Measurements from ENCODE around the gene KRT76.
"Not testable (repeated sequence)": the region's sequence is repeated elsewhere in the genome, so short reads cannot be mapped to it uniquely, and the experiment has no call there.

Gene KRT76

DNA sequence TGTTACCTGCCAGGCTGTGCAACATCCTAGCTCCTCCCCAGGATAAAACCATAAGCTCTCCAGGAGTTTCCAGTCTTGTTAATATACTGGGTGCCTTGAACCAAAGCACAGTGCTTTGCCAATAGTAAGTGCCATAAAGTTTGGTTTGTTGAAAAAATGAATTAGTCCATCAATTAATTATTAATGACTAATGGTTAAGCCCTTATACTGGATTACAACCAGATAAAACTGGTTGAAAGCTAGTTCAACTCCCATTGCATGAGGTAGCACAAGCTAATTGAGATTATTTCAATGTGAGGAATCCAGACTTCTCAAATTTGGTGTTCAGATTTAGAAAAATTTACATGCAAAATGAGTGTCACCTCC, 20.4 kb upstream of the KRT76 start:
- DNase-seq (ENCODE audit: low read depth in 1 of 2, low spot score in 1 of 2) = no peak

DNA sequence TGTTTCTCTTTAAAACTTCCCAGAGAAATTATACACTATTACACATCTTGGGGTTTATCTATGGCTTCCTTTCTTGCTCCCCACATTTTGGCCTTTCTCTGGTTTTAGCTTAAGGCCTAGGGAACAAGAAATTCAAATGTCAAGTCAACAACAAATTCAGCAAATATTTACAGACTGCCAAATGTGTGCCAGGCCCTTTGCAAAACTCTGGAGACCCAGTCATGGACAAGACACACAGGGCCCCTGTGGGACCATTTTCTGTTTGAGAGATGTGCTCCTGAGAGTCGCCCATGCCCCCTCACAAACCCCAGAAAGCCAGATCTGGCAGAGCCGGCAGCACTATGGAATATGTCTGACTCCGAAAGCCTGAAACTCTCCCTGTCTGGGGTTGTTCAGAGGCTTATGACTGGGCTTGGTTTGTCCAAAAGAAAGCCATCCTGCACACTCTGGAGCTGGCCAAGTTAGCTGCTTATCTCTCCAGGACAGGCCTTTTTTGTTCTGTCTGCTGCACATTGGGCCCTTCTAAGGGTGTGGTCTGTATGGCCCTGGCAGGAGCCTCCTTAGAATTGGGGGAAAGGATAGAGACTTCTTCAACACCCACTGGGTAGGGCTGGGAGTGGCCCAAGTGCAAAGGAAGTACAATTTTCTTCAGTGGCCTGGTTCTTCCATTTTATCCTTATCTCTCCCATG, 19.8 kb upstream of the KRT76 start:
- no peak for DNase-seq (ENCODE audit: low read depth in 1 of 2, low spot score in 1 of 2)

DNA sequence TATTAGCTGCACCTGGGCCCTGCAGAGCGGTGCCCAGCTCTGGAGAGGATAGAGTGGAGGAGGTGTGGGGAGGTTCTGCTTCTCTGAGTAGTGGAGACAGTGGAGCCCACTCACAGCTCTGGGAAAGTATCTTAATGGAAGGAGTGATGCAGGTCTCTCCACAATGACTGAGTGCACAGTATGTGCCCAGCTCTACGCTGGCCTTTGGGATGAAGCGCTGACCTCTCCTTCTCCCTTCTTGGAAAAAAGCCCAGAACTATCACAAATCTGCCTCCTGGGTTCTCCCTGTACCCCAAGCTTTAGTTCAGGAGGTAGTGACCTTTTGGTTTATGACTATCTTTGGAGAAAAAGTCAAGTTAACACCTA, 19.3 kb upstream of the KRT76 start:
- no peak for DNase-seq (ENCODE audit: low read depth in 1 of 2, low spot score in 1 of 2)

DNA sequence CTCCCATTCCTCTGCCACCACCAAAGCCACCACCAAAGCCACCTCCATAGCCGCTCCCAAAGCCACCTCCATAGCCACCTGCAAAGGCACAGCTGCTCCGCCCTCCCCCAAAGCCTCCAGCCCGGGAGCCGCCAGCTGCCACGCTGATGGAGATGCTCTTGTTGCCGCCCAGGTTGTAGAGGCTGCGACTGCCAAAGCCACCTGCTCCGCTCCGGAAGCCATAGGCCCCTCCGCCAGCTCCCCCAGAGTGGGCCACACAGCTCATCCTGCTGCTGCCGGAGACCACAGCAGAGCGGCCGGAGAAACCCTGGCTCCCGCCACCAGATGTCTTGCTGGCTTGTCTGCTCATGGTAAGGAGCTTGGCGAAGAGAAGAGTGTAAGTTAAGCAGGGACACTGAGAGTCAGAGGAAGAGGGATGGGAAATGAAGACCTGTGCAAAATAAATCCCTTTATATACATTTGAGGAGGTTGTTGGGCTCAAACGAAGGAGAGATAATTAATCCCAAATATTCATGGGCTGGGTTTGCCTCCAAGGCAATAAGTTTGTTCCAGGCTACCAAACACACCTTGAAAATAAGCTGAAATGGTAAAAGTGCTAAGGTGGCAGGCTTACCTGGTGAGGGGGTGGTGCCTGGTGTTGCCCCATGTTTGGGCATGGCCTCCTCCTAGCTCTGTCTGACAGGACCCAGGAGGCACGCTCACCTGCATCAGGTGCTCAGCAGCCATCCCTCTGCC, 18.7 kb upstream of the KRT76 start, which contains the start of gene KRT3:
Gene KRT3 (minus strand): TSS at position 424 of the 735 bp plus-strand sequence. CDS start 75 bp downstream, at position 349.
- no peak for DNase-seq (ENCODE audit: low read depth in 1 of 2, low spot score in 1 of 2)

DNA sequence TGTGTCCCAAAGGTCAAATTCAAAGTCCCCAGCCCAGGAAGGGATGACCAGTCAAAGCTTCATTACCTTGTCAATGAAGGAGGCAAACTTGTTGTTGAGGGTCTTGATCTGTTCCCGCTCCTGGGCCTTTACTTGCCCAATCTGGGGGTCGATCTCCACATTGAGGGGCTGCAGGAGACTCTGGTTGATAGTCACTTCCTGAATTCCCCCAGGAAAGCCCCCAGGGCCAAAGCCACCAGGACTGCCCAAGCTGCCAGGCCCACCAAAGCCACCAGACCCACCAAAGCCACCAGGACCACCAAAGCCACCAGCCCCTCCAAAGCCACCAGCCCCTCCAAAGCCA, 18.2 kb upstream of the KRT76 start:
- not testable (repeated sequence) for DNase-seq (ENCODE audit: low read depth in 1 of 2, low spot score in 1 of 2)

DNA sequence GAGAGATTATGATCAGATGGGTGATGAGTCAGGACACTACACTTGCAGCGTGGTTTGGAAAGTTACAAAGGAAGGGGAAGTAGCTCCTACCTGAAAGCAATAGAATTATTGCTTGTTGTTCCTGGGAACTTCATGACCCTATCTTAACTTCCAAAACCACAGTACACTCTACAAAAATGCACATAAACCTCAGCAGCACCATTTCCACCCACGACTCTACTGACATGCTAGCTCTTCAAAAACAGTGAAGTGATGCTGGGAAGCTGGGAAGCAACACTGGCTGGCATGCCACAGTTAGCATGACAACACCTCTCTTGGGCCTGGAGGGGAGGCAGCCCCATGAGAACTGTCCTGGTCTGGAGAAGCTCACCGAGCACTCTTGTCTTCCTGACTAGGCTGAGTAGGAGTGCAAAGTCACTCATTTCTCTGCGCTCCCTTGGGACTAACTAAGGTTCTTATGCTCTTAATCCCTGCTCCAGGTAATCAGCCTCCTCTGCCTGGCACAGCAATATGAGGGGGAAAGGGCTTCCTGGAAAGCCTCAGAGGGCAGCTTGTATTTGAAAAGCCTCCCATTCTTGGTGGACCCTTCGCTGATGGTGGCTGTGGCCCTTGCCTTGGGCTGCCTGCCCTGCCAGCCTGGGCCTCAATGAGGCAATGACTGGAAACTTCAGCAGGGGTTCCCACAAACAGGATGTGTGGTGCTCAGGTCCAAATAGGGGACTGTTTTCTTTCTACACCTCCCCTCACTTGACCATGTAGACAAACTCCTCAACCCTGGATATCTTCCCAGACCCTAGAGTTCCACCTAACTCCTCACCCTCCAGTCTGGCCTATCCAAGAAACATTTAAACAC, 17.6 kb upstream of the KRT76 start:
- DNase-seq (ENCODE audit: low read depth in 1 of 2, low spot score in 1 of 2) = no peak

DNA sequence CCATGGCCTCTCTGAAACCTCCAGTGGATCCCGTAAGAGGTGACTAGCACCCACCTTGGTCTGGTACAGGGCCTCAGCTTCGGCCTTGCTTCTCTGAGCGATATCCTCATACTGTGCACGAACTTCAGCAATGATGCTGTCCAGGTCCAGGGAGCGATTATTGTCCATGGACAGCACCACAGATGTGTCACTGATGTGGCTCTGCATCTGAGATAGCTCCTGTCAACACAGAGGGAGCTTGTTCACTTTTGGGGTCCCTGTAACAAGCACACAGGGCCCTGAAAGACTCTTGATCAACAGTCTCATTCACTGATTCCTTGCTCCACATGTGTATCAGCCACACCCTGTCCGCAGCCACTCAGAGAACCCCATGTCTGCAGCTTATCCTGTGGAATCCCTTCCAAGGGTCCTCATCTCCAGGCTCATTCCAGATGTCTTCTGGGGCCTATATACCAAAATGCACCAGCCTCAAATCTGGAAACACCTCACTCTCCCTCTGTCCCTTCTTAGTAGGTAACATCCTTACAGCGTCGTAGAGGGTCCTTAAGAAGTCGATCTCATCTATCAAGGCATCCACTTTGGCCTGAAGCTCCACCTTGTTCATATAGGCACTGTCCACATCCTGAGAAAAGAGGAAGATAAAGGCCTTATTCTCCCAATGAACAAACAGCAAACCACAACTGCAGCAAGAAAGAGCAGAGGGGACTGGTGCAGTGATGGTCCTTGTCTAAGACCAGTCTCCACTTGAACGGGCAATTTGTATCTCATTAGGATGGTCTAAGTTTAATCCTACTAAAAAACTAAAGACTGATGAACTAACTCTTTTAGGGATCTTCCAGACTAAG, 15.3 kb upstream of the KRT76 start:
- no peak for DNase-seq (ENCODE audit: low read depth in 1 of 2, low spot score in 1 of 2)

DNA sequence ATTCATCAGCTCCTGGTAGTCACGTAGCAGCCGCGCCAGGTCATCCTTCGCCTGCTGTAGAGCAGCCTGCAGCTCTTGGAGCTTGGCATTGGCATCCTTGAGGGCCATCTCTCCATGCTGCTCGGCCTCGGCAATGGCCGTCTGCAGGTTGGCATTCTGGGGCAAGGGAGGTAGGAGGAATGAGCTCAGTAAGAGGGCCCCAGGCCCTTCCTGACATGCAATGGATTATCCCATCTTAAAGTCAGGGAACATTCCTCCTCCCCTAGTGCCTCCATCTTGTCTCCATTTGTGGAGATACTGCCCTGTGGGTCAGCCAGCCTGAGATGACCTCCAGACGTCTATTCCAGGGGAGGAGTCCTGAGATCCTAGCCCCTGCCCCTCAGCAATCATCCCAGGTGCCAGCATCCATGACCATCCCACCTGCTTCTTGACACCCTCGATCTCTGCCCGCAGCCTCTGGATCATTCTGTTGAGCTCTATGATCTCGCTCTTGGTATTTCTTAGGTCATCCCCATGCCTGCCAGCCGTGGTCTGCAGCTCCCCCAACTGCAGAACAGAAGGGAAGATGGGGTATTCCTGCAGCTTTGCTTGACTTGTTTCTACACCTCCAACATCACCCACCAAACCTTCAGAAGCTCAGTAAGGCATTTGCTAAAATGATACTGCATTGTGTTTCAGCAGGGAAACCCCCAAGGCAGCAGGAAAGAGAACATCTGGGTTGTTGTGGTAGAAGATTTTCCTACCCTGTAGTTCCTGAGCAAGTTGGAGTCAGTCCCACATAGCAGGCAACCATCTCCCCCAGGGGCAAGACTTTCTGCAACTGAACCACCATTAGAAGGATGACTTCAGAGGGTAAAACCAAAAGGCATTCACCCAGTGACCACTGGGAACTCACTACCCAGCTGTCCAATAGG, 14.4 kb upstream of the KRT76 start:
- DNase-seq (ENCODE audit: low read depth in 1 of 2, low spot score in 1 of 2) = no peak

DNA sequence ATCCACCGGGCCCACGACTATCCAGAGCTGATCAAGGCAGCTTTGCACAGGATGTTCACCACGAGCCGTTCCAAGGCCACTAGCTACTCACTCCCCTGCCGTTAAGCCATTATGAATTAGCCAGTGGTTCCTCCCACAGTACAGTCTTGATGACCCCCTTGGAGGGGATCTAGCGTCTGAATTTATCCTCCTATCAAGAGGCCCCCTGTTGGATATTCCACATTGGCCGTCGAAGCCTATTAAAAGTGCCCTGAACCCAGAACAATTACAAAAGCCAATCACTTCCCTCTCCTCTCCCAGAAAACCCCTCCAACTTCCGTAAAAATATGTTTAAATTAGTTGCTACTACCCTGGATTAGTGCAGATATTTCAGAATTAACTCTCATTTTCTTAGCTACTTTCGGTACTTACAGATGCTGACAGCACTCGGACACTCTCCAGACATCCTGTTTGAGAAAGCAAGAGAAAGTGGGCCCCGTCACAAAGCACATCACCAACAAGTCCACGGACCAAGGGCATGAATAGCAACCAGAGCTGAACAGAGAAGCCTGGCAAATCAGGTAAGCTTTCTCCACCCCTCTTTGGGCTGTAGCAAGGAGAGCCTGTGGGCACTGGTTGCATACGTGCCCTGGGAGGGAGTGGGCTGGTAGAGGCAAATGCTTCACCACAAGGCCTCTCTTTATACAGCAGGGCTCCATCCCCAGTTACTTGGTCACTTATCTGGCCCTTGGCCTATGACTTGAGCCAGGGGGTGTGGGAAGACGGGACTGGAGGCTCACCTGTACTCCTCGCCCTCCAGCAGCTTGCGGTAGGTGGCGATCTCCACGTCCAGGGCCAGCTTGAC, 13.5 kb upstream of the KRT76 start:
- no peak for DNase-seq (ENCODE audit: low read depth in 1 of 2, low spot score in 1 of 2)

DNA sequence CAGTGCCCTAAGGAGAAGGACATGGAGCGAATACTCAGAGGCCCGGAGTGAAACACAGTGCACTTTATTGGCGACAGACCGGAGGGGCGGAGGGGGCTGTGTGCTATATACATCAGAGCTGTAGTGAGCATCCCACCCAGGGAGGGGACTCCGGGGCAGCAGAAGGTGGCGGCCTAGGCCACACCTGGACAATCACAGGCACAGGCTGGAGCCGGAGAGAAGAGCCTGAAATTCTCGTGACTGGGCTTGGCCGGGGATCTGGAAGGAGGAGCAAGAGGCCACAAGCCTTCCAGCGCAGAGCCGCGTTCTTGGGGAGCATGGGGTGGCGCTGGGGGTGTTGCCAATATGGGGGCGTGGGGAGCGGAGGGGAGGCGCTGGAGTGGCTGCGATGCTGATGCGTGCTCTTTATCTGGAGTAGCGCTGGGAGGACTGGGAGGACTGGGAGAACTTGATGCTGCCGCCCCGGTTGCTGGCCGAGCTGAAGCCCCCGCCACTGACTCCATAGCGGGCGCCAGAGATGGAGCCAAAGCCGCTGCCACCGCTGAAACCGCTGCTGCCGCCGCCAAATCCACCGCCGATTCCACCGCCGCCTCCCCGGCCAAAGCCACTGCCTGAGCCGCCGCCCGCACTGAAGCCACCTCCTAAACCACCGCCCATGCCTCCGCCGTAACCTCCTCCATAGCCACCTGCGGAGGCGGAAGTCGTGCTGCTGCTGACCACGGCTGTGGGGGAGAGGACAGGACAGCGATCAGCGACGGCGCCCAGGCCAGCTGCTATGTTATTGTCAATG, 12.7 kb upstream of the KRT76 start:
- no peak for DNase-seq (ENCODE audit: low read depth in 1 of 2, low spot score in 1 of 2)

DNA sequence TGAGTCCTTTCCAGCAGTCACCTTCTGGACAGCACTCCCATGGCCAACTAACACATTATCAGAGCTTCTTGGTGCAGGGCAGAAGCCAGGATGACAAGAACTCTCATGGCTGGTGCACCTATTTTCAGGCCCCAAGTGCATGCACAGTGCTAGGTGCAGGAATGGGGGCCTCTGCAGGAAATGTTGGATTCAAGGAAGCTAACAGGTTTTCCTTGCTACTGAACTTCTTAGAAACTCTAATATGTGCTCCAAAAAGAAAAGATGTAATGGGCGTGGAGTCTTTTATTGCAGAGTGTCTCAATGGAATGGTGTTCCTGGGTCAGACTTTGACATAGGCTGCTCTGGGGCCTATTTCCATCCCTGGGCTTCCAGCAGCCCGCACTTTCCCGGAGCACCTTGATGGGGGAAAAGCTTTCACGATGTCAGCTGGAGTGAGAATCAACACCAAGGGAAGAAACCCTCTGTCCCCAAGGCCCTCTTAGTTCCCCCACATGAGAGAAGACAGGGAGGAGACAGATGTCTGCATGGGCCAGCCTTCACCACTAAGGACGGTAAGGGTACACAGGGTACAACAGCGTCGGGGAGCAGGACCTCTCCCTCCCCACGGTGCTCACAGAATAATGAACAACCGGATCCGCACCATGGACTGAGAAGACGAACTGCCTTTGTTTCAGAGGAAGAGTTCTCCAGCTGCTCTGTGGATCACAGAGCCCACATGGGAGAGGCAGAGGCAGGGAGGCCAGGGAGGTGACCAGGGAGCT, 11.9 kb upstream of the KRT76 start:
- DNase-seq (ENCODE audit: low read depth in 1 of 2, low spot score in 1 of 2) = no peak

DNA sequence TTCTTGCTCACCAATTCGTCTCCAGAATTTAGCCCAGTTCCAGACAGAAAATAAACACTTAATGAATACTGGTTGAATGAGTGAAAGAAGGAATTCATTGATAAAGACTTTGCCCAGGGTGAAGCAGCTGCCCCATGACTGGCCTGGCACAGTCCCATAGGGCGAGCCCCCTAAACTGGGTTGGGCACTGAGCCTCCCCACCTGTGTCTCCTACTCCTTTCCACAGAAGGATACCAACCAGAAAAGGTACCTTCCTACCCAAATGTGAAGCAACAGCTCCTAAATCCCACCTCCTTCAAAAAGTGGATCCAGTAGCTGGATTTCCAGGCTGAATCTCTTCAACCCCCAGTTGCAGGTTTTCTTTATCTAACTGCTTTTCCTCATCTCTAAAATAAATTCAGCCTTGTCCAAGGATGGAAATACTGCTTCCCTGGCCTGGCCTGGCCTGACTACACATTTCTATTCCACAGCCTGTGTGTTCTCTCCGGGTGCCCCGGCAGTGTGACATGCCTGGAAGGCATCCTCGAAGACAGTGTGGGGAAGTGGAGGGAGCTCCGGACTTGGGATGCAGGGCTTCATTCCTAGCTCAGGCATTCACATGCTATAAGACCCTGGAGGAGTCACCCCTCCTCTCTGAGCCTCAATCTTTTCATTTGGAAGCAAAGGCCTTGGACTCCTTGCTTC, 11.2 kb upstream of the KRT76 start:
- no peak for DNase-seq (ENCODE audit: low read depth in 1 of 2, low spot score in 1 of 2)

DNA sequence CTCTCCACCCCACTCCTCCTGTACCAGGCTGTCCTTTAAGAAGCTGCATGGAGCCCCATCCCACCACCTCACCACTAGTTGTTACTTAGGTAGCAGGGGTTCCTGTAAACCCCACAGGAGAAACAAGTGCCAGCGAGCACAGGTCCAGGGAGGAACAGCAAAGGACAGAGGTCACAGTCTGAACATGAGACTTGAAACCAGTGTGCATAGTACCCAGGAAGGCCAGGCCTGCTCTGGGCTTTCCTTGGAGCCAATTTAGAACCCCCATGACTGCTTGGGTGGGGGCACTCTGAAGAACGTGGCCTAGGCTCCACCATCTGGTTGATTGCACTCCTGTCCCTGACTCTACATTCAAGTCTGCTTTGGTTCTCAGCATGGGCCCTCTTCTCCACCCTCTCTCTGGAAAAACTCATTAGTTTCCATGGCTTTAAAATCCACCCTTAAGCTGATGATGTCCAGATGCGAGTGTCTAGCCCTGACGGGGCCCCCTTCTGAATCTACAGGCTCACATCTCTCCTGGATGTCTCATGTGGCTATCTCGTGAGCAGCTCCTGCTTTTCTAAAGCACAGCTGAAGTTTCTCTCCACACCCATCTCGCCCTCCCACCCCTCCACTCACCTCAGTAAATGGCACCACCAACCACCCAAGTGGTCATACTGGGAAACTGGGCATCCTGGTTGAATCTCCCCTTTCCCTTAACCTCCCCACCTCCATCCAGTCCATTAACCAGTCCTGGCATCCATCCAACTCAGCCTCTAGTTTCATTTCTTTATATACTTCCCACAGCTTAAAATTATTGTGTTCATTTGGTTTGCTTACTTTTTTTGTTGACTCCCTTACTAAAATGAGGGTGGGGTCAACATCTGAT, 10.4 kb upstream of the KRT76 start:
- no peak for DNase-seq (ENCODE audit: low read depth in 1 of 2, low spot score in 1 of 2)

DNA sequence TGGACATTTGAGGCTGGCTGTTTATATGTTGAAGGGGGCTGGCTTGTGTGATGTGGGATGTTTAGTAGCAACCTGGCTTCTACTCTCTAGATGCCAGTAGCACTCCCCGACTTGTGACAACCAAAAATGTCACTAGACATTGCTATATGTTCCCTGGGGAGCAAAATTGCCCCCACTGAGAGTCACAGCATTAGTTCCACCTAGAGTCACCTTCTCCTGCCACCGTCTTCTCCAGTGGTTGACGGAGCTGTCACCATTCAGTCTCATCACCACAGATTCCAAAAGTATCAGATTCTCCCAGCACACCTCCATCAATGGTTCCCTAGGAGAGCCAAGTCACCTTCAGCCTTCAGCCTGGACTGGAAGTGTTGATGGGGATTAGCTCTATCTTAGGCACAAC, 7.8 kb upstream of the KRT76 start:
- DNase-seq (ENCODE audit: low read depth in 1 of 2, low spot score in 1 of 2) = no peak

DNA sequence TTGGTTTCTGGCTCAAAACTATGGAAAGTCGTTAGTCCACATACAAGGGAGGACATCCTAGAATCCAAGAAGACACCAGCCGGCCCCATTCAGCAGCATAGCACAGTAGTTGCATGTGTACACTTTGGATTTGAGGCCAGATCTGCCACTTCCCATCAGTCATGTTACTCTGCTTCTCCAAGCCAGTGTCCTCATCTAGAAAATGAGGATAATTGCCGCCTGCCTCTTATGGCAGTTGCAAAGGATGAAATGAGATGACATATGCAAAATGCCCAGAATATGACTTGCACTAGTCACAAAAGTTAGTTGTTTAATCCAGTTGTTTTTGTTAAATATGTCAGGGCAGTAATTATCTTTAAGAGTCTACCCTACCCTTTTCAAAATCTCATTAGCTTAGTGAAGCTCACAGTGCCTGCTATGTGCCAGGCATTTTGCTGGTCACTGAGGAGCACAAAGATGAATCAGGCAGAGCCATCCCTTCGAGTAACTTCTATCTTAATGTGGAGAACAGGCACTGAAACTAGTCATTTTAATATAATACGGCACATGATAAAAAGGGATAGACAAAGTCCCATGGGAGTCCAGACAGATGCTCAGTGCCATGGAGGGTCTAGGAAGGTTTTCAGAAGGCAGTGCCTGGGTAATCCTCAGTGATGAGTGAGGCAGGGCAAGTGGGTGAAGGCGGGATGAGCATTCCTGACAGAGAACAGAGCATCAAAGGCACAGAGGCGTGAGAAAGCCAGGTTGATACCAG, 6.6 kb upstream of the KRT76 start:
- DNase-seq (ENCODE audit: low read depth in 1 of 2, low spot score in 1 of 2) = no peak

Data from activated T-helper 1 cell treated with anti-CD3 and anti-CD28 coated beads, Interleukin-2, amount 50 U/mL, for 16 hours (primary cell).